ENCODE measurements around the gene IMPA2.

GRCh38 chr18:12021077-12021476 lies 39.8 kb downstream of the IMPA2 start:
- TF ChIP-seq CTCF (IDR thresholded peaks at IDR 0.05; ENCODE audit: low read depth, low read length, poor library complexity, severe bottlenecking), result no peak
- no peak for TF ChIP-seq EZH2phosphoT487 (IDR thresholded peaks at IDR 0.05; ENCODE audit: borderline replicate concordance, low read length)

Measured in DOHH2 (cell line).